Muscle layer of duodenum (tissue), 2 donors: ENCODE data around the gene SLC25A11.

Source experiments
- H3K27ac ChIP-seq: one replicate; pipeline ENCODE4 v1.7.0; 2013; ENCODE audit warnings: mild to moderate bottlenecking, low read length
- H3K27me3 ChIP-seq: one replicate; pipeline ENCODE4 v1.7.0; 2013; ENCODE audit warnings: low read depth, mild to moderate bottlenecking, control low read depth, low read length
- H3K36me3 ChIP-seq, 2 donors: one replicate each; pipeline ENCODE4 v1.7.0; 2013; ENCODE audit warnings: low read length in 2 of 2, control low read depth in 1 of 2, mild to moderate bottlenecking in 1 of 2; ENCODE audit not compliant: insufficient read depth in 2 of 2, control insufficient read depth in 1 of 2
- H3K4me1 ChIP-seq, 2 donors: one replicate each; pipeline ENCODE4 v1.7.0; 2013; ENCODE audit warnings: low read length in 2 of 2, mild to moderate bottlenecking in 2 of 2, control low read depth in 1 of 2, moderate library complexity in 1 of 2; ENCODE audit not compliant: insufficient read depth in 2 of 2, control insufficient read depth in 1 of 2
- H3K4me3 ChIP-seq, 2 donors: one replicate each; pipeline ENCODE4 v1.7.0; 2013; ENCODE audit warnings: low read length in 2 of 2, low read depth in 1 of 2, mild to moderate bottlenecking in 1 of 2
- H3K9me3 ChIP-seq, 2 donors: one replicate each; pipeline ENCODE4 v1.7.0; 2013; ENCODE audit warnings: low read length in 2 of 2, control low read depth in 1 of 2, mild to moderate bottlenecking in 1 of 2; ENCODE audit not compliant: control insufficient read depth in 1 of 2
- donor health status: healthy.

The SLC25A11 gene

DNA sequence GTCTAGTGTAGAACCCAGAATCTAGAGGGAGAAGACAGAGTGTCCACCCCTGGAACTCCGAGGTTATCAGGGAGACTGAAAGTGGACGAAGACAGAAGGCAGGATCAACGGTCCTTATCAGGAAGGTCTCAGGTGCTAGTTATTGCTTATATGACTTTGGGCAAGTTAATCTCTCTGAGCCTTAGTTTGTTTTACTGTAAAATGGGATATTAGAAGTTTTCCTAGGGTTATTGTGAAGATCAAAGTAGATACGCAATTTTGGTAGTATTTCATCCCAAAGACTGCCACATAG, 1.4 kb upstream of the SLC25A11 start:
- H3K4me3 ChIP-seq: peak overlapping the region; percentile 70 to 97
- H3K36me3 ChIP-seq: peaks cover 55 to 56% of the 10 kb centered on the region in 2 donors
- H3K4me1 ChIP-seq: peaks cover 35 to 77% of the 10 kb centered on the region in 2 donors

GRCh38 chr17:4940555-4941318, 891 bp upstream of the SLC25A11 start:
- Histone ChIP-seq H3K4me1 (peaks cover 32 to 72% of the 10 kb centered on the region in 2 donors), H3K9me3 (no peaks in the 10 kb centered on the region), H3K27ac (peak overlapping the region; percentile 98), H3K27me3 (no peaks in the 10 kb centered on the region), H3K36me3 (peaks cover 52 to 58% of the 10 kb centered on the region in 2 donors), H3K4me3 (peak overlapping the region; percentile 70 to 97)

More for the DNA sequence above, 1.4 kb upstream of the SLC25A11 start:
- H3K27me3 ChIP-seq: no peaks in the 10 kb centered on the region
- peak overlapping the region; percentile 98 for H3K27ac ChIP-seq
- no peaks in the 10 kb centered on the region for H3K9me3 ChIP-seq

GRCh38 chr17:4939546-4939795, 375 bp downstream of the SLC25A11 start:
- peaks cover 20 to 62% of the 10 kb centered on the region in 2 donors for H3K4me1 ChIP-seq
- H3K27ac ChIP-seq: peak overlapping the region; percentile 98
- H3K9me3 ChIP-seq: no peaks in the 10 kb centered on the region
- no peaks in the 10 kb centered on the region for H3K27me3 ChIP-seq
- peaks cover 39 to 48% of the 10 kb centered on the region in 2 donors for H3K36me3 ChIP-seq
- H3K4me3 ChIP-seq: peak overlapping the region; percentile 70 to 97

DNA sequence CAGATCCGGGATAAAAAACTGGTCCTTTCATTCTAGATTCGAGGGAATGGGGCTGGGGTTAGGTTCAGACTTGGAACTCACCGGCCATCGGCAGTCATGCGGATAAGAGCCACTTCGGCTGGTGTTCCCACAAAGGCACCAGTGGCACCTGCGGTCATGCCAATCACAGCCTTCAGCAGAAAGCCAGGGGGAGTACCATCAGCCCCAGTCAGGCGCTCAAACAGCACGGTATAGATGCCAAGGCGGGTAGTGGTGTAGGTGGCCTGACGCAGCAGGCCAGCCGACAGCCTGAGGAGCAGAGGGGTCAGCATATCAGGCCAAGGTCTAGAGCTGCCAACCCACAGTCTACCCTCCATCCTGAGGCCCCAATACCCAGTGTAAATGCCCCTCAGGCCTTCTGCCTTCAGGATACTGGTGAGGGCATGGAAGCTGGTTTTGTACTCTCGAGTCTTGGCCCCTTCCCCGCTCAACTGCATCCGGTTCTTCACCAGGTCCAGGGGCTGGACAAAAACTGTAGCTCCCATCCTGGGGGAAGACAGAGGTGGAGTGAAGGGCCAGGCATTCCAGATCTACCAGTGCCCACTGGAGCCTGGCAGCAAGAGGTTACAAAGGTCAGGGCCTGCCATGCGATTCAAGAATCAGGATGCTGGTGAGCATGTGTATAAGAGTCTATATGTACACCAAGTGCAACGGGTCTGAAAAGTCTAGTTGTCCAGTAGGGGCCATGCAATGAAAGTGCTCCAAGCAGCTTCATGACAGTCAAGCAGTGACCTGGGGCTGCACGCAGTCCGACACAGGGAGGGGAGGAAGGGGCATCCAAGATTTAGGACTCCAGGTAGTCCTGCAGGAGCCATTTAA, 929 bp downstream of the SLC25A11 start:
- Histone ChIP-seq H3K4me1 (peaks cover 16 to 62% of the 10 kb centered on the region in 2 donors), H3K36me3 (peaks cover 35 to 45% of the 10 kb centered on the region in 2 donors)

GRCh38 chr17:4938069-4938491, 1.8 kb downstream of the SLC25A11 start:
- peaks cover 16 to 55% of the 10 kb centered on the region in 2 donors for H3K4me1 ChIP-seq
- H3K36me3 ChIP-seq: peaks cover 29 to 38% of the 10 kb centered on the region in 2 donors
- H3K4me3 ChIP-seq: peak overlapping the region in 1 of 2 donors; percentile 70
- H3K9me3 ChIP-seq: no peaks in the 10 kb centered on the region
- no peaks in the 10 kb centered on the region for H3K27me3 ChIP-seq
- H3K27ac ChIP-seq: no peak overlapping the region

More for the DNA sequence above, 929 bp downstream of the SLC25A11 start:
- Histone ChIP-seq H3K9me3 (no peaks in the 10 kb centered on the region), H3K27me3 (no peaks in the 10 kb centered on the region), H3K27ac (peak overlapping the region; percentile 98), H3K4me3 (peak overlapping the region; percentile 70 to 97)

GRCh38 chr17:4937553-4937952, 2.3 kb downstream of the SLC25A11 start:
- Histone ChIP-seq H3K9me3 (no peaks in the 10 kb centered on the region), H3K27me3 (no peaks in the 10 kb centered on the region), H3K36me3 (peaks cover 24 to 32% of the 10 kb centered on the region in 2 donors), H3K4me3 (no peak overlapping the region), H3K4me1 (peaks cover 16 to 50% of the 10 kb centered on the region in 2 donors), H3K27ac (no peak overlapping the region)

GRCh38 chr17:4936436-4936835, 3.4 kb downstream of the SLC25A11 start:
- no peak overlapping the region for H3K4me3 ChIP-seq
- no peaks in the 10 kb centered on the region for H3K27me3 ChIP-seq
- H3K9me3 ChIP-seq: no peaks in the 10 kb centered on the region
- H3K27ac ChIP-seq: no peak overlapping the region
- peaks cover 16 to 39% of the 10 kb centered on the region in 2 donors for H3K4me1 ChIP-seq
- H3K36me3 ChIP-seq: peaks cover 16 to 27% of the 10 kb centered on the region in 2 donors

DNA sequence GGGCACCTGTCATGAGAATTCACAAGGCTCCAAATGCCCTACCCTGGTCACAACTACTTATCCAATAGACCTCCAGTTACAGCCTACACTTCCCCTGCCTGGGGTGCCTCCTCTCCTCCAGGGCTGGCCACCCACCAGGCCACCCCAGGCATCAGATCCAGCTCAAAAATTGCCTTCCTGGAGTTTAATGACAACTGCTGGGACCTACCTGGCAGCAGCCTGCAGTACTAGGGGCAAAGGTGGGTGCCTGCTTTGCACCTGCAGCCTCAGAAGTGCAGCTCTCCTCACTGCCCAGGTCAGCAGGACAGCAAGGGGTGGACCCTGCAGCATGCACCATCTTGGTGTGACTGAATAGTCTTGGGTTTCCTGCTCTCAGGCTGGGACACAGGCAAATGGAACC, 4.2 kb downstream of the SLC25A11 start:
- Histone ChIP-seq H3K27ac (no peak overlapping the region), H3K4me1 (peaks cover 11 to 31% of the 10 kb centered on the region in 2 donors), H3K4me3 (no peak overlapping the region), H3K27me3 (no peaks in the 10 kb centered on the region), H3K9me3 (no peaks in the 10 kb centered on the region), H3K36me3 (peaks cover 16 to 27% of the 10 kb centered on the region in 2 donors)

DNA sequence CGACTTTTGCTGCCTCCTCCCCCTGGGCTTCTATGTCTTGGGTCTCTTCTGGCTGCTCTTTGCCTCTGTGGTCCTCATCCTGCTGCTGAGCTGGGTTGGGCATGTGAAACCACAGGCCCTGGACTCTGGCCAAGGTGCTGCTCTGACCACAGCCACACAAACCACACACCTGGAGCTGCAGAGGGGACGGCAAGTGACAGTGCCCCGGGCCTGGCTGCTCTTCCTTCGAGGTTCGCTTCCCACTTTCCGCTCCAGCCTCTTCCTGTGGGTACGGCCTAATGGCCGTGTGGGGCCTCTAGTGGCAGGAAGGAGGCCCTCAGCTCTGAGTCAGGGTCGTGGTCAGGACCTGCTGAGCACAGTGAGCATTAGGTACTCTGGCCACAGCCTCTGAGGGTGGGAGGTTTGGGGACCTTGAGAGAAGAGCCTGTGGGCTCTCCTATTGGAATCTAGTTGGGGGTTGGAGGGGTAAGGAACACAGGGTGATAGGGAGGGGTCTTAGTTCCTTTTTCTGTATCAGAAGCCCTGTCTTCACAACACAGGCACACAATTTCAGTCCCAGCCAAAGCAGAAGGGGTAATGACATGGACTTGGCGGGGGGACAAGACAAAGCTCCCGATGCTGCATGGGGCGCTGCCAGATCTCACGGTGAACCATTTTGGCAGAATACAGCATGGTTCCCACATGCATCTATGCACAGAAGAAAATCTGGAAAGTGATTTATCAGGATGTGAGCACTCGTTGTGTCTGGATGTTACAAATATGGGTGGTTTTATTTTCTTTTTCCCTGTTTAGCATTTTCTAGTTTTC, 5.5 kb downstream of the SLC25A11 start:
- H3K27ac ChIP-seq: no peak overlapping the region
- H3K4me3 ChIP-seq: no peak overlapping the region
- no peaks in the 10 kb centered on the region for H3K9me3 ChIP-seq

DNA sequence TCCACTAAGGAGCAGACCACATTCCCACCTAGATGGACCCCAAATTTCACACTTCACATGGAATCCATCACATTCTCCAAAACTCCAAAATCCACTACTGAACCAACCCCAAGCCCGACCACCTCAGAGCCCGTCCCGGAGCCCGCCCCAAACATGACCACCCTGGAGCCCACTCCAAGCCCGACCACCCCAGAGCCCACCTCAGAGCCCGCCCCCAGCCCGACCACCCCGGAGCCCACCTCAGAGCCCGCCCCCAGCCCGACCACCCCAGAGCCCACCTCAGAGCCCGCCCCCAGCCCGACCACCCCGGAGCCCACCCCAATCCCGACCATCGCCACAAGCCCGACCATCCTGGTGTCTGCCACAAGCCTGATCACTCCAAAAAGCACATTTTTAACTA, 6.2 kb downstream of the SLC25A11 start:
- peaks cover 4 to 22% of the 10 kb centered on the region in 2 donors for H3K4me1 ChIP-seq
- no peak overlapping the region for H3K27ac ChIP-seq
- H3K4me3 ChIP-seq: no peak overlapping the region
- peaks cover 16 to 27% of the 10 kb centered on the region in 2 donors for H3K36me3 ChIP-seq
- no peaks in the 10 kb centered on the region for H3K9me3 ChIP-seq
- H3K27me3 ChIP-seq: no peaks in the 10 kb centered on the region

More for the DNA sequence above, 5.5 kb downstream of the SLC25A11 start:
- peaks cover 16 to 27% of the 10 kb centered on the region in 2 donors for H3K36me3 ChIP-seq
- peaks cover 11 to 30% of the 10 kb centered on the region in 2 donors for H3K4me1 ChIP-seq
- no peaks in the 10 kb centered on the region for H3K27me3 ChIP-seq

DNA sequence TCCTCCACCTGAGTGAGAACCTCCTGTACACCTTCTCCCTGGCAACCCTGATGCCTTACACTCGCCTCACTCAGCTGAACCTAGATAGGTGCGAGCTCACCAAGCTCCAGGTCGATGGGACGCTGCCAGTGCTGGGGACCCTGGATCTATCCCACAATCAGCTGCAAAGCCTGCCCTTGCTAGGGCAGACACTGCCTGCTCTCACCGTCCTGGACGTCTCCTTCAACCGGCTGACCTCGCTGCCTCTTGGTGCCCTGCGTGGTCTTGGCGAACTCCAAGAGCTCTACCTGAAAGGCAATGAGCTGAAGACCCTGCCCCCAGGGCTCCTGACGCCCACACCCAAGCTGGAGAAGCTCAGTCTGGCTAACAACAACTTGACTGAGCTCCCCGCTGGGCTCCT, 7.1 kb downstream of the SLC25A11 start:
- no peaks in the 10 kb centered on the region for H3K9me3 ChIP-seq
- H3K4me1 ChIP-seq: peaks cover 0 to 14% of the 10 kb centered on the region in 2 donors
- H3K36me3 ChIP-seq: peaks cover 11 to 22% of the 10 kb centered on the region in 2 donors
- H3K27me3 ChIP-seq: no peaks in the 10 kb centered on the region
- H3K4me3 ChIP-seq: no peak overlapping the region
- H3K27ac ChIP-seq: no peak overlapping the region
